HG03378 (cell line): Measurements from ENCODE around the gene ATAT1.

Experiments used
- ATAC-seq: cut with Tn5 transposase; IDR thresholded peaks from one replicate; pipeline ENCODE4 v1.9.1; 2021; ENCODE audit warnings: mild to moderate bottlenecking, moderate library complexity; ENCODE audit not compliant: unreplicated experiment

Gene ATAT1

DNA sequence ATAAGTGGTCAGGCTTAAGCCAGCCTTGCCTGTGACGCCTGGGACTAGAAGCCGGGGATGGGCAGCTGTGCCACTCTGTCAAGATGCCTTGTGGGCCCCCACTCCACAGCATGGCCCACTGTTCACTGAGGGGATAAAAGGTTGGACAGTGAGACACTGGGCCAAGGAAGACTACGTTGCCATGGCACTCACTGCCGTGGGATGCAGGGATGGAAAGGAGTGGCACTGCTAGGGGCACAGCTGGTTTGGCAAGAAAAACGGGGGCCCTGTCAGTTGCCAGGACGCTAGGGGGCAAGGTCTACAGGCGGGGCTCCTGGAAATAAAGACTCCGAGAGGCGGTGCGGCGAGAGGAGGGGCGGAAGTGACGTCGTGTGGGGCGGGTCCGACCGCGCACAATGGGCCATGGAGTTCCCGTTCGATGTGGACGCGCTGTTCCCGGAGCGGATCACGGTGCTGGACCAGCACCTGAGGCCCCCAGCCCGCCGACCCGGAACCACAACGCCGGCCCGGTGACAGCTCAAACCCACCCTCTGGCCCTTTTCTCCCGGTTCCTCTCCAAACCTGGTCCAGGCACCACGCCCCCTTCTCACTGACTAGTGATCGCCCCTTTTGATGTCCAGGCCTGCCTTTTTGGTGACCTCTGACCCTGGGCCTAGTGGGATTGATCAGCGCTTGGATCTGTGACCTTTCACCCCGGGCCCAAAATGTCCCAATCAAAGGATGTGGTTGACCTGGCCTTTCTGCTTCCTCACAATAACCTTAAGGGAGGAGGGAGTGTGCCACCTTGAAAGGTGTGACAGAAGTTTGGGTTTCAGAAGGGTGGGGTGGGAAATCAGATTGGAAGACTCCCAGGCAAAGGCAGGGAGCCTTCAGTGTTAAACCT, at the start of gene ATAT1:
ATAT1 (plus strand) TSS at position 391 of the 883 bp plus-strand sequence.
- ATAC-seq: peak; percentile 63

DNA sequence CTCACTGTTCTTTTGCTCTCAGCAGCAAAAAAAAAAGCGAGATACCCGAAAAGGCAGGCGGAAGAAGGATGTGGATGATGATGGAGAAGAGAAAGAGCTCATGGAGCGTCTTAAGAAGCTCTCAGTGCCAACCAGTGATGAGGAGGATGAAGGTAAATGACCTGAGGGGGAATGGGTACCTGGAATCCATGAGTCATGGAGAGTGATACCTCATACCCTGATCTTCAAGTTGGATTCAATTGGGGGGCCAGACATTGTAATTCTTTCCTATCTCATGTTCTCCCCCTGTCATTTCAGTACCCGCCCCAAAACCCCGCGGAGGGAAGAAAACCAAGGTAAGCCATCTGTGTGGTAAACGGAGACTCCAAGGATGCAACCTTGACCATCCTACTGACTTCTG, 48.6 kb upstream of the ATAT1 start:
- ATAC-seq: no peak

- ATAC-seq: no peak
Observed at GRCh38 chr6:30583921-30584320, 42.8 kb upstream of the ATAT1 start.

- no peak for ATAC-seq
Observed at GRCh38 chr6:30589754-30590358, 36.8 kb upstream of the ATAT1 start.

- ATAC-seq: no peak
Observed at GRCh38 chr6:30590509-30590908, 36.2 kb upstream of the ATAT1 start.

GRCh38 chr6:30591008-30591407, 35.7 kb upstream of the ATAT1 start:
- ATAC-seq: no peak

GRCh38 chr6:30592287-30592686, 34.4 kb upstream of the ATAT1 start:
- ATAC-seq: no peak

DNA sequence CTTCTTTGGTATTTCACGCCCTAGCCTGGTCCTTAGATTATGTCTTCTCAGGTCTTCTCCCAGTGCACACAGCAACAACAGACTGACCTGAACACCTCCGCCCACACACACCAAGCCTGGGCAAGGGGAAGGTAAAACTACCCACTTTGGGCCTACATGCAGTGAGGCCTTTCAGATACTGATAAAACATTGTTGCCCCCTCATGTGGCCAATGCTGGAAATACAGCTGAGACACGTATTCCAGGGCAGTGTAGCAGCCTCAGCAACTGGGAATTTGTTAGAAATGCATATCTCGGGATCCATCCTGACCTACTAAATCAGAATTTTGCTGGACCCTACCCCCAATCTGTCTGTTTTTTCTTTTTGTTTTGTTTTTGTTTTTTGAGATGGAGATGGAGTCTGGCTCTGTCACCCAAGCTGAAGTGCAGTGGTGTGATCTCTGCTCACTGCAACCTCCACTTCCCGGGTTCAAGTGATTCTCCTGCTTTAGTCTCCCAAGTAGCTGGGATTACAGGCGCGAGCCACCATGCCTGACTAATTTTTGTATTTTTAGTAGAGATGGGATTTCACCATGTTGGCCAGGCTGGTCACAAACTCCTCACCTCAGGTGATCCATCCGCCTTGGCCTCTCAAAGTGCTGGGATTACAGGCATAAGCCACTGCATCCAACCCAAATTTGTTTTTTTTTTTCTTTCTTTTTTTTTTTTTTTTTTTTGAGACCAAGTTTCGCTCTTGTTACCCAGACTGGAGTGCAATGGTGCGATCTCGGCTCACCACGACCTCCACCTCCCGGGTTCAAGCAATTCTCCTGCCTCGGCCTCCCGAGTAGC, 29.1 kb upstream of the ATAT1 start:
- ATAC-seq: peak; percentile 50

DNA sequence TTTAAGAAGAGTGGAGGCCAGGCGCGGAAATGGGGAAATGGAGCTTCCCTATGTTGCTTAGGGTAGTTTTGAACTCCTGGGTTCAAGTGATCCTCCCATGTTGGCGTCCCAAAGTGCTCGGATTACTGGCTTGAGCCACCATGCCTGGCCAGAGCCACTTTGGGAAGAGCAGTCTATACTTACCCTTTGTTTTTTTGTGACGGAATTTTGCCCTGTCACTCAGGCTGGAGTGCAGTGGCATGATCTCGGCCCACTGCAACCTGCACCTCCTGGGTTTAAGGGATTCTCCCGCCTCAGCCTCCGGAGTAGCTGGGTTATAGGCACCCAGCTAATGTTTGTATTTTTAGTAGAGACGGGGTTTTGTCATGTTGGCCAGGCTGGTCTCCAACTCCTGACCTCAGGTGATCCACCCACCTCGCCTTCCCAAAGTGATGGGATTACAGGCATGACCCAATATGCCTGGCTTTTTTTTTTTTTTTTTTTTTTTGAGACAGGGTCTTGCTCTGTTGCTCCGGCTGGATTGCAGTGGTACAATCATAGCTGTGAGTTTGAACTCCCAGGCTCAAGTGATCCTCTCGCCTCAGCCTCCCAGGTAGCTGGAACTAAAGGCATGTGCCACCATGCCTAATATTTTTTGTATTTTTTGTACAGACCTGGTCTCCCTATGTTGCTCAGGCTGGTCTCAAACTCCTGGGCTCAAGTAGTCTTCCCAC, 27.6 kb upstream of the ATAT1 start:
- no peak for ATAC-seq

DNA sequence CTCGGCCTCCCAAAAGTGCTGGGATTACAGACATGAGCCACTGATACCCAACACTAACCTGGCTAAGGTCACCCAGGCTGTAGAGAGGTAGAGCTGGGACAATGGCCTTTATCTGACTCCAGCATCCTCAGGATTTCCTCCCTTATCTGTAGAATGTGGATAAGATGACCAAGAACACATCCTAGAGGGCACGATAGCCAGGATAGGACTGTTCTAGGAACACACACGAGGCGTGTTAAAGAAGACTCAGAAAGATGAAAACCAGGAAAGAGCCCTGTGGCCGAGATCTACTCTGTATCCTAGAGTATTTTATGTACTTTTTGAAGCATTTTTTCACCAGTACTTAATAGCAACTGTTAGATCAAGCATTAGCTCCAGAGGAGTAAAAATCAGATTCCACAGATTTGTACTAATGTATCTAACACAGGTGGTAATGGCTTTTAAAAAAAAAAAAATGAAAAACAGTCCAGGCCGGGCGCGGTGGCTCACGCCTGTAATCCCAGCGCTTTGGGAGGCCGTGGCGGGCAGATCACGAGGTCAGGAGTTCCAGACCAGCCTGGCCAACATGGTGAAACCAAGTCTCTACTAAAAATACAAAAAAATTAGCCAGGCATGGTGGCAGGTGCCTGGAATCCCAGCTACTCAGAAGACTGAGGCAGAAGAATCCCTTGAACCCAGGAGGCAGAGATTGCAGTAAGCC, 26.9 kb upstream of the ATAT1 start:
- ATAC-seq: no peak

- no peak for ATAC-seq
Observed at GRCh38 chr6:30600451-30600961, 26.2 kb upstream of the ATAT1 start.

GRCh38 chr6:30601436-30601814, 25.2 kb upstream of the ATAT1 start:
- no peak for ATAC-seq

DNA sequence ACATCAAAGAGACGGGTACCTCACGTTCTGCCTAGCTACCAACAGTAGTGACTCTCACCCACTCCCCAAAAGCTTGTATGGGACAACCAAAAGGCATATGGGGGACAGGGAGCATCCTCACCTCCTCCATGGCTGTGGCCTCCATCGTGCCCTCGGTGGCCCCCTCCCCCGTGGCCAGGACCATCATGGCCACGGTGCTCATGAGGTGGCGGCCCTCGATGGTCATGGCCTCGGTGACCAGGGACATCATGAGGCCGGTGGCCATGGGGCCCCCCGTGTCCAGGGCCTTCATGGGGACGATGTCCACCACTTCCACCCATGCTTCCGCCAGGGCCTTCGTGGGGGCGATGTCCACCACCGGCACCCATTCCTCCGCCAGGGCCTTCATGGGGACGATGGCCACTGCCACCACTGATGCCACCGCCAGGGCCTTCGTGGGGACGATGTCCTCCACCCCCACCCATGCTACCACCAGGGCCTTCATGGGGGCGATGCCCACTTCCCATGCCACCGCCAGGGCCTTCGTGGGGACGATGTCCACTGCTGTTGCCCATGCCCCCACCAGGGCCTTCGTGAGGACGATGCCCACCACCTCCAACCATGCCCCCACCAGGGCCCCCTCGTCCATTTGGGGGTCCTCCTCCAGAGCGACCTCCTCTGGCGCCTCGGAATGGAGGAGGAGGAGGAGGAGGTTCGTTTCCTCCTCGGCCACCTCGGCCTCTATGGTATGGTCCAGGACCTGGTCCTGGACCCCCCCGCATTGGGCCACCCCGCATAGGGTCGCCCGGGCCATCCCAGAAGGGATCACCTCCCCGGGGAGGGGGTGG, 24.6 kb upstream of the ATAT1 start:
- ATAC-seq: no peak

DNA sequence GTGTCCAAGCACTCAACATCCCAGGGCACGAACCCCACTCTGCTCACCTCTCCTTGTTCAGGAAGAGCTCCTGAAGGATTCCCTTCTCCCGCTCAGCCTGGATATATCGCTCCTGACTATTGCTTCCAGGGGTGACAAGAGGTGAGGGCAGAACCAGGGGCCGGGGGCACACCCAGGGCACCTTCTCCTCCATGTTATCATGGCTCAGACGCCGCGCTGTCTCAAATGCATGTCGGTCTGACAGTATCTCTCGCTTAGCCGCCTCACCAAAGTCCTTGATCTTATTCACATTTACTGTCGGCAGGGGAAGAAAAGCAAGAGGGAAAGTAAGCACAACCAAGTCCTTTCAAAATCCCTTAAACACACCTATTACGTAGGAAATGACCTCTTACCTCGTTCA, 22.7 kb upstream of the ATAT1 start:
- ATAC-seq: no peak

GRCh38 chr6:30610065-30610464, 16.6 kb upstream of the ATAT1 start:
- no peak for ATAC-seq

DNA sequence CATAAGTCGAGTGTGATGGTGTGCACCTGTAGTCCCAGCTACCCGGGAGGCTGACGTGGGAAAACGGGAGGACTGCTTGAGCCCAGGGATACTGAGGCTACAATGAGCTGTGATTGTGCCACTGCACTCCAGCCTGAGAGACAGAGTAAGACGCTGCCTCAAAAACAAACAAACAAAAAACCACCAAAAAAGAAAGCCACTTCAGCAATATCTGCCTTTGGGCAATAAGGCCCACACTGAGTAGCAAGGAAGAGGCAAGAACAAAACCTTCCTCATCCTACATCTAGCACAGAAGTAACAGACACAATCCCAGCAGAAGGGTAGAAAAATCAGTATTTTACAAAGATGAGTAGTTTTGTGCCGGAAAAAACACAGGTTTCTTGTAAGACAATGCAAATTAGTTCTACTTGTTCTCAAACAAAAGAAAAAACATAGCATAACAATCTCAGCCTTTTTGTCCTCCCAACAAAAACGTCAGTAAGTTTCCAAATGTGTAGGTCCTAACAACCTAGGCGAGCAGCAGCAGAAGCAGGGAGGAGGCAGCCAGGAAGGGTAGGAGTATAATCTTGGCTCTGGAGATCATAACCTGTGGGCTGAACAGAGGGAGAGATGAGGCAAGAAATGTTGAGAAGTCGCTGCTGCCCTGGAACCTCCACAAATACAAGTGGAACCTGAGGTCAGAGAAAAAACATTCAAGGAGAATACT, 15.4 kb upstream of the ATAT1 start:
- no peak for ATAC-seq

DNA sequence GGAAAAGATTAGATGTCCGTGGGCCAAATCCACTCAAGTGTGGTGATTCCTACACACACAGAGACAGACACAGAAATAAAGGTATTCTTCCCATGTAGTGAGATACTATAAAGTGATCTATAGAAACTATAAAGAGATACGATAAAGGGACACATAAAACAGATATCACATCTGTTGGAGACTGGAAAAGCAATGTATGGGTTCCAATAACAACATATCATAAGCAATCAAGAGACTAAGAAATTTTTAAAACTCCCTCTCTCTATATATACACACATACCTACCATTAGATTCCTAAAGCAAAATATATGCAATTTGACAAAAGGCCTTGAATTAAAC, 14.8 kb upstream of the ATAT1 start:
- no peak for ATAC-seq

DNA sequence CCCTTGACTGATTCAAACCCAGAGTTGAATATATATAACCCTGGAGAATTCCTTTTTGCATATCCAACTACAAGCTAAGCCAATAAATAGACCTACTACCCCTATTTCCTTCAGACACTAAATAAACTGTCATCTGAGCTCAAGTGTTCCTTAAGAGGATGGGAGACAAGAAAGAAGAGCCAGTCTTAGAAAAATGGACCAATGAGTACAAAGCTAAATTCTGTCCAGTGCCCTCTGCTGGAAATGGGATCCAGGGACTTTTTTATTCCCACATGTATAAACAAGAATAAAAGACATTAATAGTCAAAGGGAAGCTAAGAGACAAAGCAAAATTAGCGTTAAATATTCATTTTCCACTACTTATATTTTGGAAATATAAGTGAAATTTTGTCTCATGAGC, 14.5 kb upstream of the ATAT1 start:
- ATAC-seq: no peak
